ENCODE measurements around the gene GJB5. TPM values are rescaled to one million over a fixed set of nuclear protein-coding genes. Genes with fewer than 3 reads are reported as not detected.
A peak's percentile ranks its signal among the peaks of the same experiment; 100 is the strongest.

The GJB5 gene
- polyA plus RNA-seq, 2 donors, result 46.0 to 99.0 TPM

DNA sequence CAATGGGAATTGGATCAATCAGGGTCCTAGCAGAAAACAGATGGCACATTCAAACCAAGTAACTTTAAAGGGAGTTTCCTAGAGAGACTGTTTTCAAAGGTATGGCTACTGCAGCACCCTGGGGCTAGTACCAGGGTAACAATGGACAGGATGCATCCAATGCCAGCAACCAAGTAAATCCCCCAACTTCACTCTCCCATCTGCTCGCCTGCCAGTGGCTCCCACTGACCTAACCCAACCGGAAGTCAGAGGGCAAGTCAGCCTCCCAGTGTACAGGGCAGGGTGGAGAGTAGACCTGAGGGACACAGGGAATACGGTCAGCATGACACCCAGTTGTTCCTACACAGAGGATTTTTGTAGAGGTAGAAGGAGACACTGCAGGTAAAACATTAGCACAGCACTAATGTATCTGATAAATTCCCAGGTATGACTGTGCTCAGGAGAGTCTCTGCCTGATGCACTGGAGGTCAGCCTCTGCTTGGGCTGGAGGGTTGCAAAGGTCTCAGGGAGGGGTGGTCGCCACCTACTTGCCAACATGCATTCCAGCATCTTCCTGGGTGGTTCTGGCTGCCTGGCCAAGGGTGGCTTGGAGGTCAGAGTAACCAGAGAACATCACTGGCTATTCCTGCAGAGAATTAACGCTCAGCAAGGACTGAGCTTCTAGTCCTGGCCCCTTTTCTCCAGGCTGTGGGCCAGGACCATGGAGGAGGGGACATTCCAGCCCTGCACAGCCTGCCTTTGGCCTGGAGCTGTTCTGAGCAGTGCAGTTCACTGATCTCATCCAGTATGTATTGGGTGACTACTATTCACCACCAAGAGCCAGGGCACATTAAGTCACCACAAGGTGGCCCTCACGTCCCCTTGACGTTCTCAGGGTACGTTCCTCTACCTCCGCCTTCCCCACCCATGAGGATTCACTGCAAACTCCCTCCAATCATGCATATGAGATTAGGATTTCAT is 32.9 kb downstream of the GJB5 start:
- Histone ChIP-seq H3K4me1 (ENCODE audit: control insufficient read depth in 2 of 2, insufficient read depth in 2 of 2, low read length in 1 of 2) (peaks cover 2 to 8% of the 10 kb centered on the region in 2 donors), H3K36me3 (ENCODE audit: control insufficient read depth in 2 of 2, insufficient read depth in 2 of 2, low read length in 1 of 2) (peaks cover 0 to 25% of the 10 kb centered on the region in 2 donors), H3K4me3 (ENCODE audit: low read depth in 1 of 2, low read length in 2 of 2) (no peak overlapping the region), H3K27me3 (ENCODE audit: control insufficient read depth in 1 of 2, insufficient read depth in 2 of 2, low read length in 2 of 2) (no peaks in the 10 kb centered on the region), H3K9me3 (ENCODE audit: control insufficient read depth in 2 of 2, insufficient read depth in 1 of 2, low read depth in 1 of 2, low read length in 1 of 2) (no peaks in the 10 kb centered on the region), H3K27ac (ENCODE audit: low read depth in 2 of 2, low read length in 1 of 2) (no peak overlapping the region)
- WGBS, 2 donors, result 51 to 61% methylated on average over 9 of the region's 9 CpGs

DNA sequence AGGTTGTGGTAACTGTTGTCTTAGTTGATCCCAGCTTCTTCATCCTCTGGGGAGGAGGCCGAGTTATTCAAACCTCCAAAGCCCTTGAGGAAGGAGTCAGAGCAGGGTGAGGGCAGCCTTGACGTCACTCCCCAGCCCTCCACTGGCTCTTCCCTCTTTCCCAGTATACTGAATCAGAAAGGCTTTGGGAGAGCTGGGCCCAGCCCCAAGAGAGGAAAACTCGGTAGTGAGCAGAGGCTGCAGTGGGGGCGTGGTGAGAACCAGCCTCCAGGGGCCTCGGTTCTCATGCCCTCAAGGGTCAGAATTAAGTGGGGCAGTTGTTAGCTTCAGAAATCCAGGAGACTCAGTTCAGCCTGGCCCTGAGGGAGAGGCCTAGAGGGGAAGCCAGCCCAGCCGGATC is 36.1 kb downstream of the GJB5 start:
- Histone ChIP-seq H3K27ac (ENCODE audit: low read depth in 2 of 2, low read length in 1 of 2) (no peak overlapping the region), H3K4me1 (ENCODE audit: control insufficient read depth in 2 of 2, insufficient read depth in 2 of 2, low read length in 1 of 2) (peaks cover 0 to 11% of the 10 kb centered on the region in 2 donors), H3K27me3 (ENCODE audit: control insufficient read depth in 1 of 2, insufficient read depth in 2 of 2, low read length in 2 of 2) (no peaks in the 10 kb centered on the region), H3K36me3 (ENCODE audit: control insufficient read depth in 2 of 2, insufficient read depth in 2 of 2, low read length in 1 of 2) (peaks cover 0 to 10% of the 10 kb centered on the region in 2 donors), H3K9me3 (ENCODE audit: control insufficient read depth in 2 of 2, insufficient read depth in 1 of 2, low read depth in 1 of 2, low read length in 1 of 2) (no peaks in the 10 kb centered on the region), H3K4me3 (ENCODE audit: low read depth in 1 of 2, low read length in 2 of 2) (no peak overlapping the region)
- 70 to 82% methylated on average over 6 of the region's 6 CpGs for WGBS, 2 donors

DNA sequence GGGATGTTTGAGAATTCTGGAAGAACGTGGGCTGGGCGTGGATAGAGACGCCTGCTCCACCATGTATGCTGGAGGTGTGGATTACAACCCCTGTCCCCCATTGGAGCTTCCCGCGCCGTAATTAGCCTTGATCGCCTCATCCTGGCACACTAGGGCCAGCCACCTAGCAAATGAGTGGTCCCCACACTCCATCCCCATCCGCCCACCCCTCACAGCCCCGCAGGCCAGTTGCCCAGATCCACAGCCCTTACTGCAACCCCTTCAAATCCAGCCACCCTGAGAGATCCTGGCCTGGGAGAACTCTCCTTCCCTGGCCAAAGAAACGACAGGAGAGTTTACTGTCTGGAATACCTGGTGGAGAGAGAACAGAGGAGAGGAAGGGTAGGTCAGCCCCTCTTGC is 37.6 kb downstream of the GJB5 start:
- H3K4me1 ChIP-seq (ENCODE audit: control insufficient read depth in 2 of 2, insufficient read depth in 2 of 2, low read length in 1 of 2), result peaks cover 0 to 11% of the 10 kb centered on the region in 2 donors
- no peak overlapping the region for H3K27ac ChIP-seq (ENCODE audit: low read depth in 2 of 2, low read length in 1 of 2)
- H3K27me3 ChIP-seq (ENCODE audit: control insufficient read depth in 1 of 2, insufficient read depth in 2 of 2, low read length in 2 of 2), result no peaks in the 10 kb centered on the region
- H3K36me3 ChIP-seq (ENCODE audit: control insufficient read depth in 2 of 2, insufficient read depth in 2 of 2, low read length in 1 of 2), result peaks cover 0 to 1% of the 10 kb centered on the region in 2 donors
- H3K4me3 ChIP-seq (ENCODE audit: low read depth in 1 of 2, low read length in 2 of 2), result no peak overlapping the region
- H3K9me3 ChIP-seq (ENCODE audit: control insufficient read depth in 2 of 2, insufficient read depth in 1 of 2, low read depth in 1 of 2, low read length in 1 of 2), result peaks cover 0 to 2% of the 10 kb centered on the region in 2 donors
- 50 to 54% methylated on average over 10 of the region's 10 CpGs for WGBS, 2 donors

GRCh38 chr1:34792868-34793727 is 38.3 kb downstream of the GJB5 start, which contains the start of gene GJA4:
GJA4 (plus strand) TSS chr1:34792999; CDS start chr1:34794214, 1,215 bp downstream.
- H3K27me3 ChIP-seq (ENCODE audit: control insufficient read depth in 1 of 2, insufficient read depth in 2 of 2, low read length in 2 of 2), result no peaks in the 10 kb centered on the region
- WGBS, 2 donors, result 9 to 13% methylated on average over 43 to 45 of the region's 45 CpGs
- peak within 1 kb of the TSS; percentile 1 to 20 for H3K27ac ChIP-seq (ENCODE audit: low read depth in 2 of 2, low read length in 1 of 2)
- peaks cover 0 to 11% of the 10 kb centered on the region in 2 donors for H3K4me1 ChIP-seq (ENCODE audit: control insufficient read depth in 2 of 2, insufficient read depth in 2 of 2, low read length in 1 of 2)
- no peaks in the 10 kb centered on the region for H3K36me3 ChIP-seq (ENCODE audit: control insufficient read depth in 2 of 2, insufficient read depth in 2 of 2, low read length in 1 of 2)
- H3K9me3 ChIP-seq (ENCODE audit: control insufficient read depth in 2 of 2, insufficient read depth in 1 of 2, low read depth in 1 of 2, low read length in 1 of 2), result peaks cover 0 to 2% of the 10 kb centered on the region in 2 donors
- H3K4me3 ChIP-seq (ENCODE audit: low read depth in 1 of 2, low read length in 2 of 2), result peak within 1 kb of the TSS in 1 of 2 donors; percentile 39

DNA sequence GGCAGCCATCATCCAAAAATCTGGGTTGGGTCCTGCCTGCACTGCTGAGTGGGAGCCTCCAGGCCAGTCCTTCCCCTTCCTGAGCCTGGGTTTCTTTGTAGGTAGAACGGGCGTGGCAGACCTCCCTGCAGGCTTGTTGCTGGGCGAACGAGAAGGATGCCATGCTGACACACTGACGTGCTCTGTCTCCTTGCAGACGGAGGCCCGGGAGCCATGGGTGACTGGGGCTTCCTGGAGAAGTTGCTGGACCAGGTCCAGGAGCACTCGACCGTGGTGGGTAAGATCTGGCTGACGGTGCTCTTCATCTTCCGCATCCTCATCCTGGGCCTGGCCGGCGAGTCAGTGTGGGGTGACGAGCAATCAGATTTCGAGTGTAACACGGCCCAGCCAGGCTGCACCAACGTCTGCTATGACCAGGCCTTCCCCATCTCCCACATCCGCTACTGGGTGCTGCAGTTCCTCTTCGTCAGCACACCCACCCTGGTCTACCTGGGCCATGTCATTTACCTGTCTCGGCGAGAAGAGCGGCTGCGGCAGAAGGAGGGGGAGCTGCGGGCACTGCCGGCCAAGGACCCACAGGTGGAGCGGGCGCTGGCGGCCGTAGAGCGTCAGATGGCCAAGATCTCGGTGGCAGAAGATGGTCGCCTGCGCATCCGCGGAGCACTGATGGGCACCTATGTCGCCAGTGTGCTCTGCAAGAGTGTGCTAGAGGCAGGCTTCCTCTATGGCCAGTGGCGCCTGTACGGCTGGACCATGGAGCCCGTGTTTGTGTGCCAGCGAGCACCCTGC is 39.3 kb downstream of the GJB5 start:
- peak overlapping the region in 1 of 2 donors; percentile 13 for H3K4me3 ChIP-seq (ENCODE audit: low read depth in 1 of 2, low read length in 2 of 2)
- peaks cover 0 to 11% of the 10 kb centered on the region in 2 donors for H3K4me1 ChIP-seq (ENCODE audit: control insufficient read depth in 2 of 2, insufficient read depth in 2 of 2, low read length in 1 of 2)
- H3K27me3 ChIP-seq (ENCODE audit: control insufficient read depth in 1 of 2, insufficient read depth in 2 of 2, low read length in 2 of 2), result no peaks in the 10 kb centered on the region
- peaks cover 0 to 2% of the 10 kb centered on the region in 2 donors for H3K9me3 ChIP-seq (ENCODE audit: control insufficient read depth in 2 of 2, insufficient read depth in 1 of 2, low read depth in 1 of 2, low read length in 1 of 2)
- H3K27ac ChIP-seq (ENCODE audit: low read depth in 2 of 2, low read length in 1 of 2), result no peak overlapping the region
- no peaks in the 10 kb centered on the region for H3K36me3 ChIP-seq (ENCODE audit: control insufficient read depth in 2 of 2, insufficient read depth in 2 of 2, low read length in 1 of 2)
- 74 to 85% methylated on average over 40 of the region's 40 CpGs for WGBS, 2 donors

- 84 to 92% methylated on average over 12 of the region's 12 CpGs for WGBS, 2 donors
- peaks cover 0 to 2% of the 10 kb centered on the region in 2 donors for H3K9me3 ChIP-seq (ENCODE audit: control insufficient read depth in 2 of 2, insufficient read depth in 1 of 2, low read depth in 1 of 2, low read length in 1 of 2)
- H3K4me3 ChIP-seq (ENCODE audit: low read depth in 1 of 2, low read length in 2 of 2), result peak overlapping the region in 1 of 2 donors; percentile 6
- no peaks in the 10 kb centered on the region for H3K27me3 ChIP-seq (ENCODE audit: control insufficient read depth in 1 of 2, insufficient read depth in 2 of 2, low read length in 2 of 2)
- peaks cover 0 to 11% of the 10 kb centered on the region in 2 donors for H3K4me1 ChIP-seq (ENCODE audit: control insufficient read depth in 2 of 2, insufficient read depth in 2 of 2, low read length in 1 of 2)
- H3K27ac ChIP-seq (ENCODE audit: low read depth in 2 of 2, low read length in 1 of 2), result no peak overlapping the region
- no peaks in the 10 kb centered on the region for H3K36me3 ChIP-seq (ENCODE audit: control insufficient read depth in 2 of 2, insufficient read depth in 2 of 2, low read length in 1 of 2)
Observed at GRCh38 chr1:34794790-34795180, 39.9 kb downstream of the GJB5 start.

- 79 to 82% methylated on average over 6 of the region's 6 CpGs for WGBS, 2 donors
- Histone ChIP-seq H3K4me3 (ENCODE audit: low read depth in 1 of 2, low read length in 2 of 2) (no peak overlapping the region), H3K27ac (ENCODE audit: low read depth in 2 of 2, low read length in 1 of 2) (no peak overlapping the region), H3K9me3 (ENCODE audit: control insufficient read depth in 2 of 2, insufficient read depth in 1 of 2, low read depth in 1 of 2, low read length in 1 of 2) (peaks cover 0 to 2% of the 10 kb centered on the region in 2 donors), H3K27me3 (ENCODE audit: control insufficient read depth in 1 of 2, insufficient read depth in 2 of 2, low read length in 2 of 2) (no peaks in the 10 kb centered on the region), H3K4me1 (ENCODE audit: control insufficient read depth in 2 of 2, insufficient read depth in 2 of 2, low read length in 1 of 2) (peaks cover 0 to 11% of the 10 kb centered on the region in 2 donors), H3K36me3 (ENCODE audit: control insufficient read depth in 2 of 2, insufficient read depth in 2 of 2, low read length in 1 of 2) (no peaks in the 10 kb centered on the region)
Observed at GRCh38 chr1:34795916-34796315, 41.1 kb downstream of the GJB5 start.

GRCh38 chr1:34796990-34797389 is 42.1 kb downstream of the GJB5 start:
- WGBS, 2 donors, result 84 to 87% methylated on average over 6 of the region's 6 CpGs
- H3K9me3 ChIP-seq (ENCODE audit: control insufficient read depth in 2 of 2, insufficient read depth in 1 of 2, low read depth in 1 of 2, low read length in 1 of 2), result peaks cover 0 to 2% of the 10 kb centered on the region in 2 donors
- H3K27me3 ChIP-seq (ENCODE audit: control insufficient read depth in 1 of 2, insufficient read depth in 2 of 2, low read length in 2 of 2), result no peaks in the 10 kb centered on the region
- H3K4me3 ChIP-seq (ENCODE audit: low read depth in 1 of 2, low read length in 2 of 2), result no peak overlapping the region
- H3K4me1 ChIP-seq (ENCODE audit: control insufficient read depth in 2 of 2, insufficient read depth in 2 of 2, low read length in 1 of 2), result peaks cover 0 to 11% of the 10 kb centered on the region in 2 donors
- H3K27ac ChIP-seq (ENCODE audit: low read depth in 2 of 2, low read length in 1 of 2), result no peak overlapping the region
- H3K36me3 ChIP-seq (ENCODE audit: control insufficient read depth in 2 of 2, insufficient read depth in 2 of 2, low read length in 1 of 2), result no peaks in the 10 kb centered on the region

DNA sequence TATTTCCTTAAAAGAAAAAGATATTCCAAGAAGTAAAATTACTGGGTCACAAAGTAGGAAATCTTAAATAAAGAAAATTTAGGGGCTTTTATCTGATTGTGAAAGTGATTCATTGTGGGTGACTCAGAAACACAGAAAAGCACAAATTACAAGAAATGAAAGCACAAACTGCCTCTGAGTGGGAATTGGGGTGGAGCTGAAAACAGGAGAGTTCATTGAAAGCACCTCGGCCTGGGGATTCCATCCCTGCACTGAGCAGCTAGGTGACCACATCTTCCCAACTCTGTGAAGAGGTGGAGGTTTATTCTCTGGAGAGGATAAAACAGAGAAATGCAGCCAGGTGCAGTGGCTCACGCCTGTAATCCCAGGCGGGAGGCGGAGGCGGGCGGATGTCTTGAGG is 45.4 kb downstream of the GJB5 start:
- no peaks in the 10 kb centered on the region for H3K27me3 ChIP-seq (ENCODE audit: control insufficient read depth in 1 of 2, insufficient read depth in 2 of 2, low read length in 2 of 2)
- no peak overlapping the region for H3K4me3 ChIP-seq (ENCODE audit: low read depth in 1 of 2, low read length in 2 of 2)
- no peaks in the 10 kb centered on the region for H3K36me3 ChIP-seq (ENCODE audit: control insufficient read depth in 2 of 2, insufficient read depth in 2 of 2, low read length in 1 of 2)
- 73 to 84% methylated on average over 5 to 6 of the region's 6 CpGs for WGBS, 2 donors
- peaks cover 0 to 2% of the 10 kb centered on the region in 2 donors for H3K9me3 ChIP-seq (ENCODE audit: control insufficient read depth in 2 of 2, insufficient read depth in 1 of 2, low read depth in 1 of 2, low read length in 1 of 2)
- no peaks in the 10 kb centered on the region for H3K4me1 ChIP-seq (ENCODE audit: control insufficient read depth in 2 of 2, insufficient read depth in 2 of 2, low read length in 1 of 2)
- H3K27ac ChIP-seq (ENCODE audit: low read depth in 2 of 2, low read length in 1 of 2), result no peak overlapping the region
